ENCODE measurements around the gene STIL. TPM values are rescaled to one million over a fixed set of nuclear protein-coding genes. Genes with fewer than 3 reads are reported as not detected.
A peak's percentile ranks its signal among the peaks of the same experiment; 100 is the strongest.

STIL gene
- total and polyA plus RNA-seq, 12 donors, result 0.22 to 2.1 (median 0.62) TPM

DNA sequence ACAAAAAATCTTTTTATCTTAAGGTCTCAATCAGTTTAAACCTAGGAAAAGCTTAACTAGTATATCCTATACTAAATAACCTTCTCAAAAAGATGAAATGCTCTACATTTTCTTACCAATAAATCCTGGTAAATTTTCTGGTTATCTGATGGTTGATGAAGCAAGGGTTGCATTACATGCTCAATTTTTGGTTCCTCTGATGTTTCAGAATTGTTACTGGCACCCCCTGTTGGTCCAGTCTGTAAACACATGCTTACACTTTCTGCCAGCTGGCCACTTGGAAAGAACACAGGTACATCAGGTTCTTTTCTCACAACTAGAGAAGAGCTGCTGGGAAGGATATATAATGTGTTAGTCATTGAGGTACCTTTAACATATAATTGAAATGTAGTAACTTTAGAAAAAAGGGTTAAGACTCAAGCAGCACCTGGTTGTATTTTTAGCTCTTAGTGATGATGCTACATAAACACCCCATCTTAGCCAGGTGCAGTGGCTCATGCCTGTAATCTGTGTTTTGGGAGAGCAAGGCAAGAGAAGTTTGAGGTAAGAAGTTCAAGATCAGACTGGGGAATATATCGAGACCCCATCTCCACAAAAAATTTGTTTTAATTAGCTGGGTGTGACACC, 51.0 kb downstream of the STIL start:
- ATAC-seq (peak in 1 of 8 donors; percentile 49), DNase-seq (peak in 1 of 2 donors; percentile 47)
- intact Hi-C loops (cut with DNase I), result loop anchor here (1.0 to 5.0 kb wide), 4 partner anchors 70 to 86 kb away; partner anchors contain the start of gene PDZK1IP1 (in 6 of the 10)

DNA sequence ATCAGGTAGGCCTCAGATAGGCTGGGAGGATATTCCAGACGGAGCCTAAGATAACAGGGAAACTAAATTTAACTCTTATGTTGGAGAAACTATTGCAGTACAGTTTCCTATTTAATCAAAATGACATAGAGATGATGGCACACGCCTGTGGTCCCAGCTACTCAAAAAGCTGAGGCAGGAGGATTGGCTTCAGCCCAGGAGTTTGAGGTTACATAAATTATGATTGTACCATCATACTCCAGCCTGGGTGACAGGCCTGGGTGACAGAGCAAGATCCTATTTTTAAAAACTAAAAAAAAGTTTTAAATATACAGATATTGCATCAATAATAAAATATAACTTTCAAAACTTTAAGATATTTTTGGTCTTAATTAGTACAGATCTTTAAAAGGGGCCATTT, 56.7 kb downstream of the STIL start:
- Histone ChIP-seq H3K36me3 (peaks cover 0 to 49% (median 0%) of the 10 kb centered on the region in 9 donors), H3K4me3 (no peak overlapping the region), H3K27ac (no peak overlapping the region), H3K9me3 (no peaks in the 10 kb centered on the region), H3K4me1 (no peaks in the 10 kb centered on the region), H3K27me3 (no peaks in the 10 kb centered on the region)
- no peak for DNase-seq
- no peak for ATAC-seq
- 57 to 63% methylated on average over 2 of the region's 2 CpGs for WGBS, 2 donors
- no peak for TF ChIP-seq CTCF (IDR thresholded peaks at IDR 0.05)
- intact Hi-C loops (cut with DNase I), result no loop called here

More for the DNA sequence above, 51.0 kb downstream of the STIL start:
- no peaks in the 10 kb centered on the region for H3K27me3 ChIP-seq
- no peaks in the 10 kb centered on the region for H3K4me1 ChIP-seq
- peaks cover 0 to 43% (median 0%) of the 10 kb centered on the region in 9 donors for H3K36me3 ChIP-seq
- no peak overlapping the region for H3K4me3 ChIP-seq
- TF ChIP-seq CTCF (IDR thresholded peaks at IDR 0.05), result peak; percentile 25 to 76 (median 63)
- no peak overlapping the region for H3K27ac ChIP-seq
- no peaks in the 10 kb centered on the region for H3K9me3 ChIP-seq
- WGBS, 2 donors, result 93 to 100% methylated on average over 1 of the region's 1 CpG

- intact Hi-C loops (cut with DNase I), result loop anchor here in 1 of 10 donors (5.0 kb wide), 1 partner anchor 50 kb away; no protein-coding TSS in a partner anchor
- TF ChIP-seq CTCF (IDR thresholded peaks at IDR 0.05), result no peak
- no peak for DNase-seq
- no peak for ATAC-seq
- 95 to 97% methylated on average over 5 of the region's 5 CpGs for WGBS, 2 donors
- no peak overlapping the region for H3K27ac ChIP-seq
- H3K9me3 ChIP-seq, result no peaks in the 10 kb centered on the region
- H3K4me3 ChIP-seq, result no peak overlapping the region
- H3K36me3 ChIP-seq, result peaks cover 0 to 42% (median 0%) of the 10 kb centered on the region in 9 donors
- no peaks in the 10 kb centered on the region for H3K27me3 ChIP-seq
- no peaks in the 10 kb centered on the region for H3K4me1 ChIP-seq
These were observed 61.2 kb downstream of the STIL start for GRCh38 chr1:47252795-47253194.

DNA sequence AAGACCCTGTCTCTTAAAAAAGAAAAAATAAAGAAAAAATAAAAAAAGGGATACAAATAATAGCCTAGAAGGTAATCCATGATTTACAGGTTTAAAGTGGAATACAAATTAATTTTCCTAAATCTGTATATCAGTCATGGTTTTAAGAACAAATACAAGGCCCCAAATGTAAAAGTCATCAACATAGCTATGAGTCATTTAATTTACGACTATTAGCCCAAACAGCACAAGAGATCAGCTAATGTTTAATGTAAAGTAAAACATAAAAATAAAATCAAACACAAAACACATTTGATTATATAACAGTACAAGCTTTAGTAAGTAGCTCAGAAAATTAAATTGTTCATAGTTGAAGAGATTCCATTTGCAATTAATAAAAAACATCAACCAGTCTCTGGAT, 61.6 kb downstream of the STIL start:
- TF ChIP-seq CTCF (IDR thresholded peaks at IDR 0.05), result no peak
- Histone ChIP-seq H3K9me3 (no peaks in the 10 kb centered on the region), H3K27ac (no peak overlapping the region), H3K27me3 (no peaks in the 10 kb centered on the region), H3K36me3 (peaks cover 0 to 39% (median 0%) of the 10 kb centered on the region in 9 donors), H3K4me3 (no peak overlapping the region), H3K4me1 (no peaks in the 10 kb centered on the region)
- 88 to 89% methylated on average over 1 of the region's 1 CpG for WGBS, 2 donors
- ATAC-seq (no peak), DNase-seq (no peak)
- intact Hi-C loops (cut with DNase I), result loop anchor here in 1 of 10 donors (5.0 kb wide), 1 partner anchor 50 kb away; no protein-coding TSS in a partner anchor
